ENCODE measurements around the gene KIAA2012. TPM values are rescaled to one million over a fixed set of nuclear protein-coding genes. Genes with fewer than 3 reads are reported as not detected.
"Not testable (repeated sequence)": the region's sequence is repeated elsewhere in the genome, so short reads cannot be mapped to it uniquely, and the experiment has no call there.

Gene KIAA2012
- total RNA-seq, 2 experiments from 2014 or later = not detected

DNA sequence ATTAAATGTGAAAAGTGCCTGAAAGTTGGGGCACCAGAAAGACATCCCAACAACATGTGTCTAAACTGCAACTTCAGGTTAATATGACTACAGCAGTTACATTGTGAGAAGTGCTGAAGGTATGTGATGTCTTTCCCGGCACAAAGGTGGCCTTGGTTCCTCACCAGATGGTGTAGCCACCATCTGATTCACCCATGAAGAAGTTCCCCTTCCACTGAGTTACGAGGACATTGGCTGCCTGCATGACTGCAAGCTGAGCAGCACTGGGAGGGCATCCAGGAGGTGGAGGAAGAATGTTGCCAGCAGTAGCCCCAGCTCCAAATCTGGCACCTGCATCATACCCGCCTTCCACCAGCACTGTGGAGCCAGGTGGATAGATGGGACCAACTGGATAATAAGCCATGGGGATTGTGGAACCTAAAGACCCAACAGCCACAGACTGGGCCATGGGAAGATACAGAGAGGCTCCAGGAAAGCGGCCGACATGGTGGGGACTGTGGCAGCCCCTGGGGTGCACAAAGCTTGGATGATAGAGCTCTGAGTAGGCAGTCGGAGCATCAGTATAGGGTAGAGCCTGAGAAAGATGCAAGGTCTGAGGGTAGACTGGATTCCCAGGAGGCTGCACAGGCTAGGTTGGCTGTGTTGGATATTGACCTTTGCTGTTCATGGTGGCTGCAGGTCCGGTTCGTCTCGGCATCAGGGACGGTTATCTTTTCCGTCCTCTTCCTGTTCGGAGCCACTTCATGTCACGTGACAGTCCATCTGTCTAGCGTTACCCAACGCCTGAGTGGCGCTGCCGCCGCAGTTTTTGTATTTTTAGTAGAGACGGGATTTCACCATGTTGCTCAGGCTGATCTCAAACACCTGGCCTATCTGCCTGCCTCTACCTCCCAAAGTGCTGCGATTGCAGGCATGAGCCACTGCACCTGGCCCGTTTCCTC lies 128.4 kb downstream of the KIAA2012 start:
- CTCF ChIA-PET = interaction anchor here (0.5 kb wide), 1 partner anchor 26 kb away, joined by 4 read pairs; no protein-coding TSS in a partner anchor
- H3K4me3 Mint-ChIP-seq = no peak overlapping the region
- POLR2A ChIA-PET = no interaction called here
- H3K27me3 Mint-ChIP-seq = peaks cover 5% of the 10 kb centered on the region
- no peaks in the 10 kb centered on the region for H3K4me1 Mint-ChIP-seq (ENCODE audit: low read depth)
- H3K9me3 Mint-ChIP-seq = no peaks in the 10 kb centered on the region
- intact Hi-C loops (cut with micrococcal nuclease) = no loop called here
- H3K27ac Mint-ChIP-seq = no peak overlapping the region
- no peak for DNase-seq
- peaks cover 8% of the 10 kb centered on the region for H3K36me3 Mint-ChIP-seq

DNA sequence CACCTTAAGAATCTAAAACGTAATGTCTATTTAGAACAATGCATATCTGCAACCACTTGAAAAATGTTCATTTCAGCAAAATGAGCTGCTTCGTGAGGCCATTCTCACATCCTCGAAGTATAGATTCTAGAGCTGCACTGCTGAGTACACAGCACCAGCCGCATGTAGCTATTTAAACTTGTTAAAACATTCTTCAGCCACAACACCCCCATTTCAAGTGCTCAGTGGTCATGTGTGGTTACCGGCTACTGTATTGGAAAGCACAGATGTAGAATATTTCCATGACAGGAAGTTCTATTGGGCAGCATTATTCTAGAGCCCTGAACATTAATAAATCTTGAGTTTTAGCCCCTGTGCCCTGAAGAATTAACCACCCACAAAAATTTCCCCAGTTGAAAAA lies 130.3 kb downstream of the KIAA2012 start:
- POLR2A ChIA-PET = no interaction called here

DNA sequence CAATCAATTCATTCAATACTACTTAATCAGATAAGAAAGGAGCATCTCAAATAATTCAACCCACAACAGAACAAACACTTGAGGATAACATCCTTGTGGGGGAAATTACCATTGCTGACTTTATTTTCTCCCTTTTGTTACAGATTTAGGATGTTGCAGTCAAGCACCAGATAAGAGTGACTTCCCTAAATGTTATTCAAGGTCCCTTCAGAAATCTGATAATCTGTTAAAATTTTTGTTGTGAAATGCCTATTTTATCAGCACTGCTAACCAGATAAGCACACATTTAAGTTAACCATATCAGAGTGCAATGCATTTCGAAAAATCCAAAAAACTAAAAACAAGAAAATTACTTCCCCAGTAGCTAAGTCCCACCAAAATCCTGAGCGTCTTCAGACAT lies 131.8 kb downstream of the KIAA2012 start:
- H3K36me3 Mint-ChIP-seq = peaks cover 18% of the 10 kb centered on the region
- ChIA-PET CTCF (no interaction called here), POLR2A (no interaction called here)
- no peak overlapping the region for H3K4me3 Mint-ChIP-seq
- no peaks in the 10 kb centered on the region for H3K9me3 Mint-ChIP-seq
- H3K4me1 Mint-ChIP-seq (ENCODE audit: low read depth) = no peaks in the 10 kb centered on the region
- H3K27me3 Mint-ChIP-seq = no peaks in the 10 kb centered on the region
- intact Hi-C loops (cut with micrococcal nuclease) = no loop called here
- DNase-seq = no peak
- H3K27ac Mint-ChIP-seq = no peak overlapping the region

More for the DNA sequence above, 130.3 kb downstream of the KIAA2012 start:
- Mint-ChIP-seq H3K27ac (no peak overlapping the region), H3K4me3 (no peak overlapping the region), H3K36me3 (peaks cover 15% of the 10 kb centered on the region), H3K27me3 (peaks cover 2% of the 10 kb centered on the region), H3K9me3 (no peaks in the 10 kb centered on the region), H3K4me1 (ENCODE audit: low read depth) (no peaks in the 10 kb centered on the region)
- DNase-seq = no peak
- CTCF ChIA-PET = no interaction called here
- intact Hi-C loops (cut with micrococcal nuclease) = no loop called here

DNA sequence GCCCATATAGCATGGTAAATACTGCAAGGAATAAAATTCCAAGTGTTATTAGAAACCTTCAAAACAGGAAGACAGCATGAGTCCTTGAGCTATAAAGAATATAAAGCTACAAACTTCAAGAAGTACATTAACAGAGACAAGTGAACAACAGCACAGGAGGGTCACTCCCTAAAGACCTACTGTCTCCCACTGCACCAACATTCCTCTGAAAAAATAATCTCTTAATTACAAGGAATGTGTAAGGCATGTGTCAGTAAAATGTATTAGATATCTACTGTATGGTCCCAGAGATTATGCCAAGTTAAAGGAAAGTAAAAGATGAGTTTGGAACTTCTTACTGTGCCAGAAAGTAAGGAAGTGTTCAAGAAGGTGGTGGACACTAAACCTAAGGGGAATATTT lies 135.5 kb downstream of the KIAA2012 start:
- intact Hi-C loops (cut with micrococcal nuclease) = no loop called here
- Mint-ChIP-seq H3K27ac (no peak overlapping the region), H3K36me3 (peaks cover 22% of the 10 kb centered on the region), H3K27me3 (no peaks in the 10 kb centered on the region), H3K9me3 (no peaks in the 10 kb centered on the region), H3K4me3 (no peak overlapping the region), H3K4me1 (ENCODE audit: low read depth) (no peaks in the 10 kb centered on the region)
- CTCF ChIA-PET = interaction anchor here (0.7 kb wide), 1 partner anchor 371 kb away, joined by 4 read pairs; no protein-coding TSS in a partner anchor
- POLR2A ChIA-PET = no interaction called here
- DNase-seq = no peak

DNA sequence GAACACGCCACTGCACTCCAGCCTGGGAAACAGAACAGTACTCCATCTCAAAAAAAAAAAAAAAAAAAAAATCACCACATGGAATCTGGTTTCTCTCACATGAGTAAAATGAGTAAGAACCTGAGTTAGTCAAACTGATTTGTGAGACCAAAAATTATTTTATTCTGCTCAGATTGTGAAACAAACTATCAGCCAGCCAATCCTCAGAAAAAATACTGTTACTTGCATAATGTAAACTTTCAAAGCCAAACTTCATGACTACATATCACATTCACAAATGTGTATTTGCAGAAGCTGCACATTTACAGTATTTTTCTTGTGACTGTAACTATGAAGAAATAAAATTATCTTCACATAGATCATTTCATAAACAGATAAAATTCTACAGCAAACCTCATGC lies 142.1 kb downstream of the KIAA2012 start:
- Mint-ChIP-seq H3K27me3 (no peaks in the 10 kb centered on the region), H3K4me1 (ENCODE audit: low read depth) (peaks cover 4% of the 10 kb centered on the region), H3K27ac (no peak overlapping the region), H3K9me3 (no peaks in the 10 kb centered on the region), H3K4me3 (no peak overlapping the region), H3K36me3 (peaks cover 21% of the 10 kb centered on the region)
- ChIA-PET POLR2A (no interaction called here), CTCF (no interaction called here)
- DNase-seq = no peak
- intact Hi-C loops (cut with micrococcal nuclease) = no loop called here

DNA sequence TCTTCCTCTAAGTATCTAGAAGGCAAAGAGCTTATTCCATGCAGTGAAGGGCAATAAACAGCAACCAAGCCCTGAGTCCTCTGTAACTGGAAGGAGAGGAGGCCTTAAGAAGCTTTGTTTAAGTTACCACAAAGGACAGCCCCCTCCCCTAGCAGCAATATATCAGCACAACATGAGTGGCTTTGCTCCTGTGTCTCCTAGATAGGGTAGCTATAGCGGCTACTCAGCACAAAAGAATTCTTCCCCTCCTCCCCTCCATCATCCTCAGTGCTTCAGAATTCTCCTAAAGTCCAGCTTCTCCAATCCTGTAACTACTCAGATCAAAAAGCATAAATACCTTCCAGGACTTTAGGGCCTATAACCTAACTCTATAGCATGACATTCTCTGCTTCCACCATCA lies 148.8 kb downstream of the KIAA2012 start:
- H3K9me3 Mint-ChIP-seq = no peaks in the 10 kb centered on the region
- H3K36me3 Mint-ChIP-seq = peaks cover 24% of the 10 kb centered on the region
- no peak overlapping the region for H3K4me3 Mint-ChIP-seq
- H3K4me1 Mint-ChIP-seq (ENCODE audit: low read depth) = peaks cover 18% of the 10 kb centered on the region
- no peak overlapping the region for H3K27ac Mint-ChIP-seq
- intact Hi-C loops (cut with micrococcal nuclease) = no loop called here
- H3K27me3 Mint-ChIP-seq = no peaks in the 10 kb centered on the region
- ChIA-PET POLR2A (no interaction called here), CTCF (interaction anchor here (1.6 kb wide), 1 partner anchor 11 kb away, joined by 3 read pairs; no protein-coding TSS in a partner anchor)
- no peak for DNase-seq

DNA sequence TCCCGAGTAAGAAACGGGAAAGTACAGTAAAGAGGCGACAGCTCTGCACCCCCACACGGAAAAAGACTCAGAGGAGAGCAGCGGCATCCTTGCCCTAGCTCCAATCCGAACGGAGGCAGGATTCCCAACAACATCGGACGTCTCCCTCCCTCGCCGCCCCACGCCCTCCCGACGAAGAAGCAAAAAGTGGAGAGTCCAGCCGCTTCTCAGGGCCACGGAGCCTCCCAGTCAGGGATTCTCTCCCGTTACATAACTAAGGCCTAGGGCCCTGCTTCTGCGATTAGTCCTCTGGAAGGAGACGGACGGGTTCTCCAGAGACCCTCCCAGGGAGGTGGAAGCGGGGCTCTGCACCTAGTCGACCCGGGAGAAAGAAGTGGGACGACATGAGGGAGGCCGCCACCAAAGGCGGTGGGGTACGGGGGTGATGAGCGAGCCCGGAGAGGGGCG lies 164.8 kb downstream of the KIAA2012 start:
- Mint-ChIP-seq H3K27ac (peak overlapping the region; percentile 88), H3K4me3 (peak overlapping the region; percentile 98), H3K36me3 (peaks cover 5% of the 10 kb centered on the region), H3K4me1 (ENCODE audit: low read depth) (peaks cover 30% of the 10 kb centered on the region), H3K9me3 (no peaks in the 10 kb centered on the region), H3K27me3 (peaks cover 1% of the 10 kb centered on the region)
- peak; percentile 42 for DNase-seq
- intact Hi-C loops (cut with micrococcal nuclease) = loop anchor here (1.0 kb wide), 2 partner anchors 27 to 38 kb away; partner anchors contain the start of gene NOP58
- ChIA-PET CTCF (interaction anchor here (0.6 kb wide), 1 partner anchor 27 kb away, joined by 4 read pairs; no protein-coding TSS in a partner anchor), POLR2A (interaction anchor here (0.9 to 2.4 kb wide), 4 partner anchors 29 to 70 kb away, joined by 3 to 16 read pairs (median 4); no protein-coding TSS in a partner anchor)

DNA sequence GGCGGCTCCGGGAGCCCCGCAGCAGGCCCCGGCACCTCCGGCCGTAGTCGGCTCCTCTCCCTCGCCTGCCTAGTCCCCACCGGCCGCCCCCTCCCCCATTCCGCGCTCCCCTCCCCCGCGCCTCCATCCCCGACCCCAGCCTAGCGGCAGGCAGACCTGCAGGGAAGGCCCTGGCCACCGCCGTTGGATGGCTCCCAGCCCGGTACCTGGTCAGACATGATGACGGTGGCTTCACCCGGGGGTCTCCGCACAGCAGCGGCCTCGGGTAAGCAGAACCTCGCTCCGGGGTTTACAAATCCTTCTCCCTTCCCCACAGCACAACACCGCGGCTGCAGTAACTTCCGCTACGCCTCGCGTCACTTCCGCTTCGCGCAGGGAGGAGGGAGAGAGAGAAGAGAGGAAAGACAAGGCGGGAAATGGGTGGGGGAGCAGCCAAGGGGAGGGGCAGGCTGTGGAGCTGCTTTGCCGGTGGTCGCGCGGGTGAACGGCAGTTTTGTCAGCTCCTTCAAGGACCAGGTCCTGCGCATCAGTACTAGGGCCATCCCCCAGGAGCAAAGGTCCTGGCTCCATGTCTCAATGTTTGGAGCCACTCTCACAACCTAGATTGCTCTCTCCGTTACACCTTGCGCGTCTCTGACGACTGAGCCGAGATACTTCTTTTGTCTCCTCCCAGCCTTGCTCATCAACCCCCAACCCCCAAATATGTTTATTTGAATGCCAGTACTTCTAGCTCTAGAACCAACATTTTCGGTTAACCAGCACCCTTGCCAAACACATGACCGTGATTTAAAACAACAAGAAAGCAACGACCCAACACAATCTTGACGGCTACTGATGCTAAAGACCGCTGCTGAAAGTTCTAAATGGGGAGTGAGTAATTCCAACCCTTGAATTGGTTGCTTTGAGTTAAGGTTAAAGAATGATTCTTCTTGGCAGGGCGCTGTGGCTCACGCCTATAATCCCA lies 165.5 kb downstream of the KIAA2012 start, which contains the start of gene SUMO1:
Gene SUMO1, minus strand, starts transcription at position 364 of the 964 bp plus-strand sequence. Its CDS starts 146 bp downstream, at position 218.
- ChIA-PET CTCF (interaction anchor here (0.6 kb wide), 1 partner anchor 17 kb away, joined by 3 read pairs; no protein-coding TSS in a partner anchor), POLR2A (interaction anchor here (0.8 to 2.4 kb wide), 5 partner anchors 16 to 69 kb away, joined by 3 to 16 read pairs (median 3); no protein-coding TSS in a partner anchor)
- H3K27ac Mint-ChIP-seq = peak within 1 kb of the TSS; percentile 95
- H3K36me3 Mint-ChIP-seq = peaks cover 5% of the 10 kb centered on the region
- H3K27me3 Mint-ChIP-seq = peaks cover 1% of the 10 kb centered on the region
- intact Hi-C loops (cut with micrococcal nuclease) = loop anchor here (1.0 kb wide), 2 partner anchors 27 to 38 kb away; partner anchors contain the start of gene NOP58
- H3K4me3 Mint-ChIP-seq = peak within 1 kb of the TSS; percentile 98
- DNase-seq = peak; percentile 97
- H3K9me3 Mint-ChIP-seq = no peaks in the 10 kb centered on the region
- peaks cover 23% of the 10 kb centered on the region for H3K4me1 Mint-ChIP-seq (ENCODE audit: low read depth)

DNA sequence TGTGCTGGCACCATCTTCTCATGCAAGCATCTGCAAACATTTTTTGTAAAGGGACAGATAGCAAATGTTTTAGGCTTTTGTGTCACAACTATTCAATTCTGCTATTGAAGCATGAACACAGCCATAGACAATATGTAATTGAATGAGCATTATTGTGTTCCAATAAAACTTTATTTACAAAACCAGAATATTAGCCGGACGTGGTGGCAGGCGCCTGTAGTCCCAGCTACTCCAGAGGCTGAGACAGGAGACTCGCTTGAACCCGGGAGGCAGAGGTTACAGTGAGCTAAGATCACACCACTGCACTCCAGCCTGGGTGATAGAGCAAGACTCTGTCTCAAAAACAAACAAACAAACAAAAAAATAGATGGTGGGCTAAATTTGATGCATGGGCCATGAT lies 174.7 kb downstream of the KIAA2012 start:
- H3K27ac Mint-ChIP-seq; H3K9me3 Mint-ChIP-seq; DNase-seq; intact Hi-C loops (cut with micrococcal nuclease); H3K4me3 Mint-ChIP-seq; H3K27me3 Mint-ChIP-seq; H3K36me3 Mint-ChIP-seq; H3K4me1 Mint-ChIP-seq (ENCODE audit: low read depth); CTCF ChIA-PET; POLR2A ChIA-PET: not testable (repeated sequence)

DNA sequence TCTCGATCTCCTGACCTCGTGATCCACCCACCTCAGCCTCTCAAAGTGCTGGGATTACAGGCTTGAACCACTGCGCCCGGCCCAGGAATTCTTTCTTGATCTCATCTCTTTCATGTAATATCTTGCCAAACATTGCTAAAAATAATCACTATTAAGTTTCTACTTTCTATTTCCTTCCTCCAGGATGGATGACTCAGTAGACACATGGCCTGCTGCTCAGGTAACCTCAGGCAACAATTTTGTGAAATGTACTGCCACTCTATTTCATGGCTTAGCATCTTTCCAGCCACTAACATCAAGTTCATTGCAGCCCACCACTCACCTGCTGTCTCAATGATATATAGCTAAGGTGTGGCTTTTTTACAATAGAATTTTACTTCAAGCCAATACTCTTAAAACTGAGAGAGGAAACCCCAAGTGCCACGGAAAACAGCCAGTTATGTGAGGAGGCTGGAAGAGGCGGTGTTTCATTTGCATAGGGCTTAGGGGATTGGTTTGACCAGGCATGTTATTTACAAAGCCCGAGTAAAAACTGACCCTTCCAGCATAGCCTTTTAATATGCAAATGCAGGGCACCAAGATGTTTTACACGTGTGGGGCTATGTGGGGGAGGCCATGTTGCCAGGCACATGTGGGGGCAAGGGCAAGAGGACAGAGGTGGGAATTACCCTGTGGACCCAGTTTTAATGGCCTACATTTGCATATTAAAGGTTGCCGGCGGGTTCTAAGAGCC lies 176.6 kb downstream of the KIAA2012 start:
- H3K4me3 Mint-ChIP-seq = no peak overlapping the region
- H3K4me1 Mint-ChIP-seq (ENCODE audit: low read depth) = peaks cover 2% of the 10 kb centered on the region
- no peaks in the 10 kb centered on the region for H3K36me3 Mint-ChIP-seq
- ChIA-PET CTCF (no interaction called here), POLR2A (no interaction called here)
- no peak for DNase-seq
- intact Hi-C loops (cut with micrococcal nuclease) = no loop called here
- H3K9me3 Mint-ChIP-seq = no peaks in the 10 kb centered on the region
- H3K27me3 Mint-ChIP-seq = no peaks in the 10 kb centered on the region
- no peak overlapping the region for H3K27ac Mint-ChIP-seq

DNA sequence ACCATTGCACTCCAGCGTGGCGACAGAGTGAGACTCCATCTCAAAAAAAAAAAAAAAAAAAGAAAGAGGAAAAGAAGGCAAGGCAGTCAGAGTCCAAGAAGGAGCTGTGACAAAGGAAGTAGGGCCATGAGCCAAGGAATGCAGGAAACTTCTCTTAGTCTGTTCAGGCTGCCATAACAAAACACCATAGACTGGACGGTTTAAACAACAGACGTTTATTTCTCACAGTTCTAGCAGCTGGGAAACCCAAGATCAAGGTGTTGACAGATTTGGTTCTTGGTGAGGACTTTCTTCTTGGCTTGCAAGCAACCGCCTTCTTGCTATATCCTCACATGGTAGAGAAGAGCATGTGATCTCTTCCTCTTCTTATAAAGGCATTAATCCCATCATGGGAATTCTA lies 178.4 kb downstream of the KIAA2012 start:
- no peaks in the 10 kb centered on the region for H3K36me3 Mint-ChIP-seq
- no peak for DNase-seq
- no peak overlapping the region for H3K4me3 Mint-ChIP-seq
- ChIA-PET POLR2A (no interaction called here), CTCF (interaction anchor here (1.1 kb wide), 1 partner anchor 391 kb away, joined by 3 read pairs; no protein-coding TSS in a partner anchor)
- H3K27ac Mint-ChIP-seq = no peak overlapping the region
- H3K27me3 Mint-ChIP-seq = no peaks in the 10 kb centered on the region
- H3K9me3 Mint-ChIP-seq = no peaks in the 10 kb centered on the region
- peaks cover 2% of the 10 kb centered on the region for H3K4me1 Mint-ChIP-seq (ENCODE audit: low read depth)
- intact Hi-C loops (cut with micrococcal nuclease) = no loop called here
